ENCODE measurements around the gene OR4K13.

Gene OR4K13, protein sequence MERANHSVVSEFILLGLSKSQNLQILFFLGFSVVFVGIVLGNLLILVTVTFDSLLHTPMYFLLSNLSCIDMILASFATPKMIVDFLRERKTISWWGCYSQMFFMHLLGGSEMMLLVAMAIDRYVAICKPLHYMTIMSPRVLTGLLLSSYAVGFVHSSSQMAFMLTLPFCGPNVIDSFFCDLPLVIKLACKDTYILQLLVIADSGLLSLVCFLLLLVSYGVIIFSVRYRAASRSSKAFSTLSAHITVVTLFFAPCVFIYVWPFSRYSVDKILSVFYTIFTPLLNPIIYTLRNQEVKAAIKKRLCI

DNA sequence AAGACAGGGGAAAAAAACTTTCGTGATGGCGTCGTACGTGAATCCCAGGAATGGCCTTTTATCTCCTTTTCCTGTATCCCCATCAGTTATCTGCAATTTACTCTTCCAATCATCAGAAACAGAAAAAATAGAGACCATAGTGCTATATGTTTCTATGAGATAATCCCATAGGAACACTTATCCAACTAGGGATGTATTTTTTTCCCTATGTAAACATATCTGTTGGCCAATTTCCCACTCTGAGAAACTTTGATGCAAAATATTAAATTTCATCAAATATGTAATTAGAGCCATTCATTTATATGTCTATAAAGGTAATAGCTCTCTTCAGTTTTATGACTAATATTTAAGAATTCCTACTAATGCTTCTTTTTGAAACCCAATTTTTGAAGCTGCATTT, at the start of gene OR4K13:
Gene OR4K13, minus strand, starts transcription at position 101 of the 400 bp plus-strand sequence. CDS start 1,280 bp downstream, outside the sequence.
- no peak for DNase-seq

DNA sequence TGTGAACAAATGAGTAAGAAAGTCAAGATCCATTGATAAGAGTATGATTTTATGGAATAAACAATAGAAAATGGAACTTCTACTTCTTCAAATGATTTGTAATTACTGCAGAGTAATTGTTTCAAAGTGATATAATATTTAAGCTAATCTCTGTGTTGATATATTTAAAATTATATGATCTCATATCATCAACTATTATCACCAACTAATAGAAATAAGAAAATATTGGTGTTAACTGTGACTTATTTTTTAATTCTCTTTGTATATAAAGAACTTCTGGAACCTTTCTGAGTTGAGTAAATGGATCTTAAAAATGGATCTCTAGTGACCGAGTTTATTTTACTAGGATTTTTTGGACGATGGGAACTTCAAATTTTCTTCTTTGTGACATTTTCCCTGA, 23.9 kb upstream of the OR4K13 start, which contains the start of gene OR4L1:
Gene OR4L1, plus strand, starts transcription at position 301 of the 400 bp plus-strand sequence. Its CDS starts 0 bp downstream, at position 301.
- no peak for DNase-seq

GRCh38 chr14:20048202-20048601, 12.4 kb upstream of the OR4K13 start:
- DNase-seq, result no peak

DNA sequence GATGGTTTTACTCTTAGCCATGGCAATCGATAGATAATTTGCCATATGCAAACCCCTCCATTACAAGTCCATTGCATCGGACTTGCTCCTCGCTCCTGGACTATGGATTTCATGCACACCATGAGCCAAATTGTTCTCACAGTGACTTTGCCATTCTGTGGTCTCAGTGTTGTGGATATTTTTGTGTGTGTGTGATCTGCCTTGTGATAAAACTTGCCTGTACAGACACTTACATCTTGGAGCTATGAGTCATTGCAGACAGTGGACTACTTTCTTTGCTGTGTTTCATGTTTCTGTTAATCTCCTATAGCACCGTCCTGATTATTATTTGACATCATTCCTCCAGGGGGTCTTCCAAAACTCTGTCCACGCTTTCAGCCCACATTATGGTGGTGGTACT, 8.4 kb upstream of the OR4K13 start:
- DNase-seq, result no peak

- no peak for DNase-seq
Measured at GRCh38 chr14:20035449-20035848, 389 bp downstream of the OR4K13 start.

- no peak for DNase-seq
Measured at GRCh38 chr14:20031058-20031457, 4.8 kb downstream of the OR4K13 start.

DNA sequence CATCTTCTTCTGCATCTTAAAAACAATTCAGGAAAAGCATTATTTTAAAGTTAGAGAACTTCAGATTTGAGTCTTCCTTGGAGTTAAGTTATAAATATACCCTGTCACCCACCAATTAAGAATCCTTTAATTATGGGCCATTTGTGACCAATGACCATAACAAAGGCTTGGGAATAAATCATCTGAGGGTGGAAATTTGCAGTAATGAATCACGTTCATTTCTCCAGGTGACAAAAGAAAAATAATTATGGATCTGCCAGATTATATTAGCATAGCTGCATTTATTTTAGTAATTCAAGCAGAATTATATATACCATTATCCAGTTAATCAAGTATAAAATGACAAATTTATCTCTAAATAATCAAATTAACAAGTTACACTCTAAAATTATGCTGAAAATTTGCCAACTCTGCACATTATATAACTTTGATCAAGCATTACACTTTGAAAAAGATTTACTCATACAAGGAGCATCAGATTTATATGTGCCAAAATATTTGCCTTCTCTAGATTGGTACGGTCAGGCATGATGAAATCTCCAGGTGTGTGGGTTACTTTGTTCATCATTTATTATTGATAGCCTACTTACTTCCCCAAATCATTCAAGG, 16.5 kb downstream of the OR4K13 start, which contains the start of gene OR4K14:
Gene OR4K14, minus strand, starts transcription at position 51 of the 609 bp plus-strand sequence. CDS start 4,114 bp downstream, outside the sequence.
- DNase-seq, result no peak

- DNase-seq, result no peak
Measured at GRCh38 chr14:20008156-20008555, 27.7 kb downstream of the OR4K13 start.

GRCh38 chr14:20002319-20002718, 33.5 kb downstream of the OR4K13 start:
- DNase-seq, result no peak

- no peak for DNase-seq
Measured at GRCh38 chr14:20001863-20002262, 34.0 kb downstream of the OR4K13 start, which contains the start of gene OR4Q2. OR4Q2 (plus strand) TSS chr14:20002163.

GRCh38 chr14:19993438-19993837, 42.4 kb downstream of the OR4K13 start:
- no peak for DNase-seq
